ENCODE results near the gene MRPL58.
A peak's percentile ranks its signal among the peaks of the same experiment; 100 is the strongest.

The MRPL58 gene

DNA sequence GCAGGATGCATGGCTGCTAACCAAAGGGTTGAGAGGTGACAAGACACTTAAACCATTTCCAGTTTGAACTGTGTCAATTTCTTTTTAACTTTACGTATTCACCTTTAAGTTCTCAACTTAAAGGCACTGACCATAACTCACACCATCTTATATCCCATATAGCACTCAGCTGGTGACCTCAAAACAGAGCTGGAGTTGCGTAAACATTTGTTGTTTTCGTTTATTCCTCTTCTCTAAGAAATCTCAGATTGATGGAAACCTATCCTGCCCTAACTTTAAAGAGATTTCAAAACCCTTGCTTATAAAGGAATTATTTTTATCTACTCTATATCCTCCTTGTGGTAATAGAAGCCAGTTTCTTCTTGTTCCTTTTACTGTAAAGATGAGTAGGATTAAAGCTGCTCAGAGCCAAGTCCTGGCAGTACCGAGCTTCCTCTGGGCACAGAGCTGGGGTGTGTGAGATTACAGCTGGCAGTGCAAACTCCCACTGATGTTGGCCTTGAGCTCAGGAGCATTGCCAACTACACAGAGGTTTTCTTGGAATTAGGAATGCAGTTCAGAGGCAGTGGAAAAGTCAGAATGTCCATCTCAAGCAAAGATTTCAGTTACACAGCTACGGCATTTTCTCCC lies 35.9 kb downstream of the MRPL58 start:
- no peak for DNase-seq

DNA sequence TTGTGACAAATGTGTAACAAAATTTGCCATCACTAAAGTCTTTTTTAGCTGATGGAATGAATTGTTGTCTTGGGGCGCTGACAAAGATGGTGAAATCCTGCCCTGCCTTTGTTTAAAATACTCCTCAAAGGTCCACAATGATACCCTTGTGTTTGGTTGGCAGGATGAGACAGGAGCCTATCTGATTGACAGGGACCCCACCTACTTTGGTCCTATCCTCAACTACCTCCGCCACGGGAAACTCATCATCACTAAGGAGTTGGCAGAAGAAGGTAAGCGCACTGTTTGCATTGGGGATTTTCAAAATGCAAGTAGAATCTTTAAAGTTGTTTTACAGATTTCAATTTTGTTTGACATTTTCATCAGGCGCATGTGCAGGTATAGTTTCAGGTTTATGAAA lies 36.6 kb downstream of the MRPL58 start:
- no peak for DNase-seq

DNA sequence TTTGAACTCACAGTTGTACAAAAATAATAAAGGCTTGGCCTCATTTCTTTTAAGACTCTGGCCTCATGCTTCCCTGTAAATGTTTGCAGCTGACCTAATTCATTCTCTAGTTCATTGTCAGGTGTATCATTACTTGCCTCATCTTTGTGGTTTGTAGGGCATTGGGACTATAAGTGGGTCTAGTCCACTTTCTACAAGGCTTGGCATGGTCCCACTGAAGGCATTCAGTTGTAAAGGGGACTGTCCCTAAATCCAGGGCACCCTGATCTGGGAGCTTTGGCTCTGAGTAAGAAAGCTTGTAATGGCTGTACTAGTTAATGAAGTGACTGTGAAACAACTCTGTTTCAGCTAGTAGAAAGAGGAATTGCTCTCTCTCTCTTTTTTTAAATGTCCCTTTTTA lies 37.2 kb downstream of the MRPL58 start:
- no peak for DNase-seq

DNA sequence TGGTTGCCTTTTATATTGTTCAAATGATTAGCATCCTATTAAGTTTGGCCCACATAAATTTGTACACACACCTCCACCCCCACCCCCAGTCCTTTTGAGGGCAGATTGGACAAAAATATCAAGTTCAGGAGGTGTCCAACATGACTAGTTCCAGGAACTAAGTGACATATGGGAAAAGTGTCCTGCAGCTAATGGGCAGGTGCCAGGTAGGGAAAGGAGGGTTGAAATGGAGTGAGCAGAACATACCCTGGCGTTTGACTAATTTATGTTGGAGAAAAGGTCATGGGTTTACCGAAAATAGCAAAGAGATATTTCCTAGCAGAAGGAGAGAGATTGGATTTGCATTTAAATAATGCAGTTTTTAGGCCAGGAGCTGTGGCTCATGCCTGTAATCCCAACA lies 39.5 kb downstream of the MRPL58 start:
- DNase-seq = no peak

DNA sequence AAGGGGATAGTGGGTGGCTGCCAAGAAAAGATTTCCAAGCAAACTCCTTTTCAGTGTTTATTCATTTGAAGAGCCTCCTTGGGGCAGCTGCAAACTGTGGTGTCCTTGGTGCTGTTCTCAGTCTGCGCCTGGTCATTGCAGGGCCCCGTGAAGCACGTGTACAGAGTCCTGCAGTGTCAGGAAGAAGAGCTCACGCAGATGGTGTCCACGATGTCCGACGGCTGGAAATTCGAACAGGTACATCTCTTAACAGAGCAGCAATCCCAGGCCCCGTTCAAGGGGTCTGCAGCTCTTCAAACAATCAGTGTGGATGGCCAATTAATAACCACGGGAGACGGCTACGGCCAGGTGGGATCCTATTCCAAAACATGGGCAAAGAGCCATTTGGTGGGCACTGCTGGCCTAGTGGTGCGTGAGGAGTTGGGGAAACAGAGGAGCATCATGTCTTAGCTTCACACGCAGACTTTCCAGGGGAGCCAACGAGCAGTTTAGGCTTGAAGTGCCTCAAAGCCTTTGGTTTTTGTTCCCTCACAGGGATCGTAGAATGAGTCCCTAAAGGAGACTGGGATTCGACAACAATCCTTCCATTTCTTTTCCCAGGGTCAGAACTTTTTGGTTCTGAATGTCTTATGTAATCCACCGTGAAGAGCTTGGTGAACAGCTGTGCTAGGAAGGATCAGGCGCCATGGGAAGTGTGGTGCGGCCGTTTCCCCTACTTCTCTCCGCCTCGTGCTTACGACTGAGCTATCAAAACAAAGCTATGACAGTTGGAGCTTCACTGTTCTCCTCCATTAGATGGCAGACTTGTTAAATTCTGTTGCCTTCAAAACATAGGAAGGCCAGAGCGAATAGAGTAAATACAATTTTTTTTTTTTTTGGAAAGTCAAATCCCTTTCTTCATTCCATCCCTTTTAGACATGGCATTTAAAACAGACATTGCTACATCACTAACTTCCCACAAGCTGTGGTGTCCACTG lies 47.2 kb downstream of the MRPL58 start:
- DNase-seq = peak; percentile 72

DNA sequence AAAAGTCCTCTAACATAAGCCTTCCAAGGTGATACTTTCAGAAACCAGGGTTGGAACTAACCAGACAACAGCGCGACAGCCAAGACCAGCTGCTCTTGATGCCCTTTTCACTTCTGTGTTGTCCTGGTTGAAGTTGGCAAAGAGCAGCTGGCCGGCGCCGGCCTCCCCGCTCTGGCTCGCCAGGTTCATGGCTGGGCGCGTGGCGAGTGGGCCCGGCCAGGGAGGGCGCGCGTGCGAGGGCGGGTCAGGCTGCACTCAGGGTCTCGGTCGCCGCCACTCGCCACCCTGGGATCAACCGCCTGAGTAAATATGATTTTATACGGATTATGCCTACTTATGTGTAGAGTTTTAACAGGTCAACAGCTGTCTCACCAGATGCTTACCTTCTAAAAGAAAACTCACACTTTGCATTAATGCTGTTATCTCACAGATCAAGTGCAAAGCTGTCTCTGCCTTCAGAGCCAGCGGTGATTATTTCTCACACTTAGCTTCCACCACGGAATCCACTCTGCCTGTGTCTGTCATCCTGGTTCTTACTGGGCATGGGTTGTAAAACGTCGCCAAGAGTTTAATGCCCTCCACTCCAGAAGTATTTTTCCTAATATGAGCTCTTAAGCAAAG lies 48.1 kb downstream of the MRPL58 start:
- no peak for DNase-seq

DNA sequence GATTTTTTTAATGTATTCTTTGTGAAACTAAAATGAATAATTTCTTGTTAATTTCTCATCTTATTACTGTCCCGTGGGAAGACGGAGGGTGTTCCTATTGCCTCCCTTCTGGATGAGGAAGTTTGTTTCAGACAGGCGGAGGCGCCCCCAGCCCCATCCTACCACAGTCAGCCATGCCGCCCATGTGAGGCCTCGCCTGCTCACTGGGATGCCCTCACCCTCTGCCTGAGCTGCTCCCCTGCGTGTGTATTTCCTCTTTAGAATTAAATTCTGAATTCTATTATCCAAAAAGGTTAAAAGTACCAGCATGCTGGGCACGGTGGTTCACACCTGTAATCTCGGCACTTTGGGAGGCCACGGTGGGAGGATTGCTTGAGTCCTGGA lies 48.6 kb downstream of the MRPL58 start:
- DNase-seq = no peak

DNA sequence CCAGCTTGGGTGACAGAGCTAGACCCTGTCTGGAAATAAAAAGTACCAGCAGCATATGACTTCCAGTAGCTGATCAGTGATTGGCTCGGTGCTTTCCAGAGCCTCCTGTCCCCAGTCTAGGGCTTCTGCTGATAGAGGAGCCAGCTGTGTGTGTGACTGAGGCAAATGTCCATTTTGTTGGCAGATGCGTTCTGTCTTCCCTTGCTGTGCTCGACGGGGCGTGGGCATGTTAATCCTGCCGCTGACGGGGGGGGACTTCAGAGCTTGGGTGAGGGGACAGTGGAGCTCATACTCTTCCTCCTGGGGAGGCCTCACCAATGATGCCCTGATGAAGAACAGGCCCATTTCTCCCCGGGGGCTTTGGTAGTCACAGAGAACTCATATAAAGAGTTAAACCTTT lies 49.1 kb downstream of the MRPL58 start:
- DNase-seq = no peak

DNA sequence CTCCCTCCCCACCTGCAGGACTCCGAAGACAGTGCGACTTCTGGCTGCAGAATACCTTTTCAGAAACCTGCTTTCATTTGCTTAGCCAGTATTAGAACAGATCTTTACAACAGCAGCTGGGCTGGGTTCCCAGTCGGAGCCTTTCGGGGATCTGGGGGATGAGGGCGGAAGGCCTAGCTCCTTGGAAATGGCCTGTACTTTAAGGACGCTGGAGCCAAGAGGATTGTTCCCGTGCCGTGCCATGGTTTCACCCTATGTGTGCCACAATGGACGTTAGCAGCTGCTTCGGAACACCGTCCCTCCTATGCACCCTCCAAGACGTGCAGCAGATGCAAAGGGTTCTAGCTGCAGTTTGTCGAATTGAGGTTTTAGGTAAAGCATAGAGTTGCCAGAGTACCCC lies 50.7 kb downstream of the MRPL58 start:
- no peak for DNase-seq

DNA sequence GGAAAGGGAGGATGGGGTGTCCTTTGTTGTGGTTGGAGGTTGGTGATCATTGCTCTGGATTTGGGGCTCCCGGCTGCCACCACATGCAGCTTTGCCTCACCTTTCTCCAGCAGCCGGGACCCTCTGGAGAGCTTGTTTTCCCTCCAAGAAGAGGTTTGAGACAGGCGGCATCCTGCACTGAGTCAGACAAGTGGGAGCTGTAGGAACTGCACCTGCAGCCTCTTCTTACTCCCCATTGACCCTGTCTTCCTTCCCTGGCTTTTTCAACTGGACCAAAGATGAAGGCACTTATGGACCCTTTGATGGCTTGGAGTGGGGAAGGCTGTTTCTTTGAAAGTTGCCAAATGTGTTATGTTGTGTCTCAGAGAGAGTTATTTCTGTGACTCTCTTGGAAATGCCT lies 51.2 kb downstream of the MRPL58 start:
- DNase-seq = no peak

DNA sequence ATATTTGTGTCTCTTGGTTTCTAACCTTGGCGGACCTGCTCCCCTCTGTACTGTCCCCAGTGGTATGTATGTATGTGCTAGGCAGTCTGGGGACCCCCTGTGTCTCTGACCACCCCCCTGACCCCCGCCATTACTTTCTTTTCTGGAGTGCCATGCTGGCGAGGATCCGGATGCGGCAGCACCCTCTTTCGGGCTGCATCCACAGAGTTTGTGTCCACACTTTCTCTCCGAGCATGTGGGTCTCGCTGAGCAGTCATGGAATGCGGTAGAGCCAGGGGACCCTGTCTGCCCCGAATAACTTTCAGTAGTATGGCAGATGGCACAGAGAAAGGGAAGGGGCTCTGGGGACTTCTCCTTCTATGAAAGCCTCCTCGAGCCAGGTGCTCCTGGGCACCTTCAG lies 51.6 kb downstream of the MRPL58 start:
- DNase-seq = no peak

DNA sequence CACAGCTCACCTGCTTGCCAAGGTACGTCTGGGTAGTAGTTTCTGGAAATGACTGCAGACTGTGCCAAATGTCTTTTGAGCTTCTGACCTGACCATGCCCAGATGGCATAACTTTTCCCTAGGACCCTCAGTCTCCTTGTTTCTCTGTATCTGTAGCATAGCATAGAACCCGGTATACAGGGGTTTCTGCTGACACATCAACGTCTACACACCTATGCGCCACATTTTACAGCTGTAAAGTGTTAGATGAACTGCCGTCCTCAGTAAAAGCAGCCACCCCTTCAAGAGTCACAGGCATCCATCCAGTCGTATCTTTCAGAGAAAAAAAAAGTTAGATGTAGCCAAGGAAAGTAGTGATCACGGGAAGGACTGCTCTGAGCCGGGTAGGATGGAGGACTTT lies 52.0 kb downstream of the MRPL58 start:
- no peak for DNase-seq

DNA sequence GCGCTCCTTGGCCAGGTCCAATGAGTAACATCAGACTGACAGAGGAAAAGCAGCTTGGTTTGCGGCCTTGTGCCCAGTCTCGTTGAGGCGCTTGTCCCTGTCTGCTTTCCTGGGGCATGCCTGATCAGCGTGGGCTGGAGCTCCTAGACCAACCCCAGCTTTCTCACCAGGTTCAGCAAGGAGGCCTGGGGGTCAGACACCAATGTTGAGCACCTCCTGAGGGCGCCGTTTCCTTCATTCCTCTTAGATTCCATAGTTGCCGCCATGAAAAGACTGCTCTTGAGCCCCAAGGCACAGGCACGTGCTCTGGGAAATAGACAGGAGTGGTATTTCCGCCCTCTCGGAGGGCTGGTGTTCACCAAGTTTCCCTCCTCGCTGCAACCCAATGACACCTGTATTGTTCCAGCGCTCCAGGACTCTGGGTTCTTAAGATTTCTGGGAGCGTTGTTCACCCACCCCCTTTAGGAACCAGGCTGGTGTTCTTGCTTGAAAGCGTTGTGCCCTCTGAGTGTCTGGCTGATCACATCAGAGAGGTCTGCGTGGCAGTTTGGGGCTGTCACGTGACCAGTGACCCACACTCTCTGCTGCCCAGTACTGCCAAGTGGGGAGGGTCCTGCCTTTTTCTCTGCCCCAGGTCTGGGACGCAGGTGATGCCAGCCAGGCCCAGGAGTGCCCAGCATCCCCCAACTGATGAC lies 52.5 kb downstream of the MRPL58 start:
- DNase-seq = no peak

DNA sequence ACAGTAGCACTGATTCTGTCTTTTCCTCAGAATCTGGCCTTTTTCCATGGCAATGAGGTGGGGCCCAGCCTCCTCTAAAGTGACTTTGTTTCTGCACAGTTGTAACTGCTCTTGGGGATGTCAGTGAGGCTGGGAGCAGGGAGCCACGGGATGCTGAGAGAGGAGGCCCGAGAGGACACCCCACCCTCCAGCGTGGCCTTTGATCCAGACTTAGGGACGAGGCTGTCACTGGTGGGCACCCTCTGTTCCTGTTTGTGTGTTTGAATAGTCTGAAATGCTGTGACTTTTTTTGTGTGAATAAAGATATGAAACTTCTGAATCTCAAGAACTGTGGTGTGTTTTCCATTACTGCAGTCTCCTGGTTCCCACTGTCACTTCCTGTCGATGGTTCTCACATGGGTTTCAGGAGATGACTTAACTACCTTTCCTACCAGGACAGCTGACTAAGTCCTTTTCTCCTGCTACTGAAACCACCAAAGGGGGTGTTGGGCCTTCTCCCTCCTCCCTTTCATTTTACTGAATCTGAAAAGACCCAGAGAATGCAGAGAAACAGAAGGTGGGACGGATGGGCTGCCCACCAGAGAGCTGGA lies 53.2 kb downstream of the MRPL58 start:
- DNase-seq = peak; percentile 60

DNA sequence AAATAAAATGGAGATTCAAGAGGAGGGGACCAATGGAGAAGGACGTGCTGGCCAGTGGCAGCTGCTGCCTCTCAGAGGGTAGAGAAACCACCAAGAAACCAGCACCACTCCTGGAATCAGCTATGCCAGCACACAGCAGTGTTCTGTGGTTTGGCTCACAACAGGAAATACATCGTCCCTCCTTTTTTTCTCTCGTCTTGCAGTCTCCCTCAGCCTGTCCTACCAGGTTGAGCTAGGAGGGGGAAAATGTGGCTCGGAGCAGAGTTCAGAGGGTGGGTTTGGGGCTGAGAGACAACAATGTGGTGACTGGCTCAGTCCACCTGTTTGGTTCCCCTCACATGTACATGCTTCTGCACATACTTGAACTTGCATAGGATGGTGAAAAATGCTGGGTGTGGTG lies 55.4 kb downstream of the MRPL58 start:
- DNase-seq = no peak

DNA sequence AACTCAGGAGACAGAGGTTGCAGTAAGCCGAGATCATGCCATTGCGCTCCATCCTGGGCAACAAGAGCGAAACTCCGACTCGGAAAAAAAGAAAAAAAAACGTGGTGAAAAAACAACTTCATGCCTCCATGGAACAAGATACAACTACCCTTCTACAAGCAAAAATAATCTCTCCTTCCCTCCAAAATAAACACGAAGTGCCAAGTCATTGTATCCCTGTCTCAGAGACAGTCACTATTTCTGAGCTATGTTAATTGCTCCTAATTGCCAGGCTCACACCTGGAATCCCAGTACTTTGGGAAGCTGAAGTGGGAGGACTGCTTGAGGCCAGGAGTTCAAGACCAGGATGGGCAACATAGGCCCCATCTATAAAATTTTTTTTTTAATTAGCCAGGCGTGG lies 56.3 kb downstream of the MRPL58 start:
- DNase-seq = no peak

DNA sequence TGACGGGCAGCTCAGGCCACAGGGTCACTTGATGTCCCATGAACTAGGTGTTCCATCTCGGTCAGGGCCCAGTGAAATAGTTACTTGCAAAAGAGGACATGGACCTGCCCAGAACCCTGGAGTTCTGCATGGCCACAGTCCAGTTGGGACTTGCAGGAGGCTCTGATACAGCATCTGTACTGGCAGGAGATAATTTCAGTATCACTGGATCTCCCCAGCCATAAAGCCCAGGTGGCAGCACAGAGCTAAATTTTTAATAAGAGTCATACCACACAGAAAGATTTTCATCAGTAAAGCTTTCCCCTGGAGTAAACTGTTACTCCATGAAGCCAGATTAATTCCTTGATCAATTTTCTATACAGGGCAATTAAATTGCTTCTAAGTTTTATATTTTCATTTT lies 57.3 kb downstream of the MRPL58 start:
- peak; percentile 26 for DNase-seq
